Activated CD8-positive, alpha-beta T cell treated with anti-CD3 and anti-CD28 coated beads for 36 hours (primary cell): ENCODE measurements around the gene BMP7. TPM values are rescaled to one million over a fixed set of nuclear protein-coding genes. Genes with fewer than 3 reads are reported as not detected.
"Not testable (repeated sequence)": the region's sequence is repeated elsewhere in the genome, so short reads cannot be mapped to it uniquely, and the experiment has no call there.

Source experiments
- ATAC-seq: fragments of 200-7000 bp; cut with Tn5 transposase; one replicate; pipeline ENCODE4 v1.10.0; 2021; ENCODE audit warnings: mild to moderate bottlenecking, moderate library complexity
- CTCF ChIA-PET: fragments of 350-600 bp; sonication (Branson Sonifier 250); formaldehyde crosslinking; loops from one replicate; lab custom pipeline; 2021; ENCODE audit warnings: antibody characterized with exemption; lab: Charles Lee
- POLR2A ChIA-PET: fragments of 350-600 bp; sonication (Branson Sonifier 250); formaldehyde crosslinking; loops from one replicate; lab custom pipeline; 2021; ENCODE audit warnings: antibody characterized with exemption; lab: Charles Lee
- DNase-seq: peaks from one replicate; pipeline ENCODE4 v3.0.0-alpha.2; 2020
- H3K27ac Mint-ChIP-seq: one replicate; pipeline ENCODE4 v1.8.0; 2021; ENCODE audit warnings: mild to moderate bottlenecking, mixed read lengths
- H3K27me3 Mint-ChIP-seq: one replicate; pipeline ENCODE4 v1.8.0; 2021; ENCODE audit warnings: mixed read lengths
- H3K36me3 Mint-ChIP-seq: one replicate; pipeline ENCODE4 v1.8.0; 2021; ENCODE audit warnings: low read depth, mixed read lengths
- H3K4me1 Mint-ChIP-seq: one replicate; pipeline ENCODE4 v1.8.0; 2021; ENCODE audit warnings: low read depth, mixed read lengths
- H3K4me3 Mint-ChIP-seq: one replicate; pipeline ENCODE4 v1.8.0; 2021; ENCODE audit warnings: mild to moderate bottlenecking, moderate library complexity, mixed read lengths
- H3K9me3 Mint-ChIP-seq: one replicate; pipeline ENCODE4 v1.8.0; 2021; ENCODE audit warnings: mixed read lengths
- CTCF ChIP-seq: fragments of 200-600 bp; IDR thresholded peaks from one replicate; pipeline ENCODE4 v1.8.0; 2022; ENCODE audit warnings: antibody characterized with exemption, mild to moderate bottlenecking
- intact Hi-C: fragments of 100-400 bp; cut with micrococcal nuclease; formaldehyde crosslinking; loops from one replicate; pipeline ENCODE4 v1.10.0; 2022
- total RNA-seq, 2 experiments: library from RNA; stranded (reverse); gene quantifications; one replicate each; pipeline ENCODE4 v1.2.3, GENCODE V29; 2021

Gene BMP7
- total RNA-seq, 2 experiments from 2014 or later = not detected

- ATAC-seq (no peak), DNase-seq (no peak)
- ChIA-PET CTCF (interaction anchor here (0.9 to 1.8 kb wide), 2 partner anchors 35 to 733 kb away, joined by 3 to 5 read pairs; no protein-coding TSS in a partner anchor), POLR2A (interaction anchor here (1.4 kb wide), 1 partner anchor 11 kb away, joined by 3 read pairs; no protein-coding TSS in a partner anchor)
- H3K27me3 Mint-ChIP-seq = peaks cover 37% of the 10 kb centered on the region
- H3K27ac Mint-ChIP-seq = no peak overlapping the region
- no peaks in the 10 kb centered on the region for H3K9me3 Mint-ChIP-seq
- no peaks in the 10 kb centered on the region for H3K4me1 Mint-ChIP-seq
- intact Hi-C loops = no loop called here
- H3K36me3 Mint-ChIP-seq = no peaks in the 10 kb centered on the region
- no peak for TF ChIP-seq CTCF
- H3K4me3 Mint-ChIP-seq = no peak overlapping the region
These were observed 17.4 kb upstream of the BMP7 start for GRCh38 chr20:57283860-57284259.

GRCh38 chr20:57282670-57283361, 16.4 kb upstream of the BMP7 start:
- CTCF ChIA-PET = interaction anchor here (0.9 to 1.8 kb wide), 3 partner anchors 19 to 732 kb away, joined by 3 to 5 read pairs (median 3); no protein-coding TSS in a partner anchor
- intact Hi-C loops = no loop called here

GRCh38 chr20:57281900-57282299, 15.5 kb upstream of the BMP7 start:
- Mint-ChIP-seq H3K27me3 (peaks cover 26% of the 10 kb centered on the region), H3K4me3 (no peak overlapping the region), H3K27ac (no peak overlapping the region), H3K4me1 (no peaks in the 10 kb centered on the region), H3K36me3 (no peaks in the 10 kb centered on the region), H3K9me3 (no peaks in the 10 kb centered on the region)
- no peak for DNase-seq
- POLR2A ChIA-PET = no interaction called here
- CTCF ChIA-PET = interaction anchor here (1.6 to 1.8 kb wide), 2 partner anchors 20 to 731 kb away, joined by 3 to 5 read pairs; no protein-coding TSS in a partner anchor
- intact Hi-C loops = no loop called here
- no peak for ATAC-seq
- no peak for TF ChIP-seq CTCF

More at GRCh38 chr20:57282670-57283361, 16.4 kb upstream of the BMP7 start:
- no peak for TF ChIP-seq CTCF
- Mint-ChIP-seq H3K4me3 (no peak overlapping the region), H3K27ac (no peak overlapping the region), H3K9me3 (no peaks in the 10 kb centered on the region), H3K36me3 (no peaks in the 10 kb centered on the region), H3K27me3 (peaks cover 31% of the 10 kb centered on the region), H3K4me1 (no peaks in the 10 kb centered on the region)
- POLR2A ChIA-PET = interaction anchor here (1.4 kb wide), 1 partner anchor 10 kb away, joined by 3 read pairs; no protein-coding TSS in a partner anchor
- no peak for ATAC-seq
- DNase-seq = no peak

- no peaks in the 10 kb centered on the region for H3K36me3 Mint-ChIP-seq
- CTCF ChIA-PET = no interaction called here
These were observed 13.8 kb upstream of the BMP7 start for GRCh38 chr20:57280221-57280620.

GRCh38 chr20:57279548-57279947, 13.1 kb upstream of the BMP7 start:
- H3K4me3 Mint-ChIP-seq, H3K36me3 Mint-ChIP-seq: not testable (repeated sequence)

More at GRCh38 chr20:57280221-57280620, 13.8 kb upstream of the BMP7 start:
- DNase-seq = no peak
- intact Hi-C loops = no loop called here
- no peak overlapping the region for H3K27ac Mint-ChIP-seq
- no peak for TF ChIP-seq CTCF
- no peak overlapping the region for H3K4me3 Mint-ChIP-seq
- POLR2A ChIA-PET = no interaction called here
- ATAC-seq = no peak
- peaks cover 25% of the 10 kb centered on the region for H3K27me3 Mint-ChIP-seq
- H3K9me3 Mint-ChIP-seq = no peaks in the 10 kb centered on the region
- no peaks in the 10 kb centered on the region for H3K4me1 Mint-ChIP-seq

More at GRCh38 chr20:57279548-57279947, 13.1 kb upstream of the BMP7 start:
- CTCF ChIA-PET, ATAC-seq, H3K27ac Mint-ChIP-seq, H3K4me1 Mint-ChIP-seq, H3K9me3 Mint-ChIP-seq, intact Hi-C loops, POLR2A ChIA-PET, DNase-seq: not testable (repeated sequence)
- peaks cover 27% of the 10 kb centered on the region for H3K27me3 Mint-ChIP-seq
